Karpas-422 (cell line): Measurements from ENCODE around the gene PALD1. TPM values are rescaled to one million over a fixed set of nuclear protein-coding genes. Genes with fewer than 3 reads are reported as not detected.

Experiments used
- DNase-seq: peaks from one replicate; pipeline ENCODE4 v3.0.0-alpha.2; 2015
- H2AFZ ChIP-seq: fragments of 200-600 bp; sonication (generic); 2 replicates; pipeline ENCODE4 v1.6.1; 2014; ENCODE audit warnings: antibody characterized with exemption, low read length, mixed read lengths
- H3K27ac ChIP-seq: fragments of 200-600 bp; sonication (generic); 2 replicates; pipeline ENCODE4 v1.5.1; 2014; ENCODE audit warnings: mild to moderate bottlenecking, low read length, moderate library complexity
- H3K27me3 ChIP-seq: fragments of 200-600 bp; sonication (generic); 2 replicates; pipeline ENCODE4 v1.6.1; 2014; ENCODE audit warnings: low read length, mixed read lengths
- H3K36me3 ChIP-seq: fragments of 200-600 bp; sonication (generic); 2 replicates; pipeline ENCODE4 v1.6.1; 2014; ENCODE audit warnings: low read length, mixed read lengths; ENCODE audit not compliant: insufficient read depth
- H3K4me1 ChIP-seq: fragments of 200-600 bp; sonication (generic); 2 replicates; pipeline ENCODE4 v1.6.1; 2014; ENCODE audit warnings: mild to moderate bottlenecking, low read length, mixed read lengths
- H3K4me2 ChIP-seq: fragments of 200-600 bp; sonication (generic); 2 replicates; pipeline ENCODE4 v1.6.1; 2014; ENCODE audit warnings: low read length, low read depth, mild to moderate bottlenecking; ENCODE audit not compliant: poor library complexity, severe bottlenecking
- H3K4me3 ChIP-seq: fragments of 200-600 bp; sonication (generic); 2 replicates; pipeline ENCODE4 v1.5.1; 2014; ENCODE audit warnings: mild to moderate bottlenecking, antibody characterized with exemption, low read length, mixed read lengths
- H3K79me2 ChIP-seq: fragments of 200-600 bp; sonication (generic); 2 replicates; pipeline ENCODE4 v1.6.1; 2014; ENCODE audit warnings: mild to moderate bottlenecking, low read length, mixed read lengths
- H3K9ac ChIP-seq: fragments of 200-600 bp; sonication (generic); 2 replicates; pipeline ENCODE4 v1.6.0; 2014; ENCODE audit warnings: low read length
- H3K9me2 ChIP-seq: fragments of 200-600 bp; sonication (generic), shearing (Covaris generic); replicated peaks from 2 replicates; pipeline ENCODE4 v1.6.0; 2014; ENCODE audit warnings: mild to moderate bottlenecking, low read length, moderate library complexity; ENCODE audit not compliant: insufficient read depth
- H3K9me3 ChIP-seq: fragments of 300-700, 200-600 bp; sonication (generic); 2 replicates; pipeline ENCODE4 v1.6.1; 2014; ENCODE audit warnings: low read length, mixed read lengths
- H4K20me1 ChIP-seq: fragments of 200-600 bp; sonication (generic); 2 replicates; pipeline ENCODE4 v1.6.1; 2014; ENCODE audit warnings: mild to moderate bottlenecking, antibody characterized with exemption, low read length, low read depth; ENCODE audit not compliant: insufficient read depth
- total RNA-seq: library from RNA; depleted of rRNA; stranded (reverse); fragments of >200 nt; shearing (Covaris generic); gene quantifications from 2 replicates; pipeline ENCODE4 v1.2.3, GENCODE V29; 2014; ENCODE audit warnings: low replicate concordance

Gene PALD1
- total RNA-seq, 1 experiment from 2014 or later: 54.7 TPM

- no peak overlapping the region for H3K27ac ChIP-seq
- H2AFZ ChIP-seq: no peak overlapping the region
- no peak overlapping the region for H3K4me3 ChIP-seq
- H3K79me2 ChIP-seq: no peaks in the 10 kb centered on the region
- H3K4me2 ChIP-seq: no peak overlapping the region
- peaks cover 5% of the 10 kb centered on the region; the same call in 1 of the 2 replicates for H3K36me3 ChIP-seq
- H3K27me3 ChIP-seq: no peaks in the 10 kb centered on the region
- DNase-seq: no peak
- no peak overlapping the region for H3K9ac ChIP-seq
- peaks cover 7% of the 10 kb centered on the region; the same call in 1 of the 2 replicates for H4K20me1 ChIP-seq
- no peaks in the 10 kb centered on the region for H3K9me2 ChIP-seq
- H3K4me1 ChIP-seq: peaks cover 4% of the 10 kb centered on the region; the same call in 1 of the 2 replicates
- H3K9me3 ChIP-seq: no peaks in the 10 kb centered on the region
Measured at GRCh38 chr10:70563230-70563629, 84.7 kb downstream of the PALD1 start.

GRCh38 chr10:70564113-70564725, 85.7 kb downstream of the PALD1 start:
- H3K36me3 ChIP-seq: peaks cover 5% of the 10 kb centered on the region; the same call in 1 of the 2 replicates
- H4K20me1 ChIP-seq: peaks cover 11% of the 10 kb centered on the region; the same call in 1 of the 2 replicates
- H3K27ac ChIP-seq: no peak overlapping the region
- H3K9me3 ChIP-seq: no peaks in the 10 kb centered on the region
- H3K79me2 ChIP-seq: no peaks in the 10 kb centered on the region
- no peak overlapping the region for H3K4me3 ChIP-seq
- no peaks in the 10 kb centered on the region for H3K27me3 ChIP-seq
- DNase-seq: no peak
- H3K4me1 ChIP-seq: no peaks in the 10 kb centered on the region
- H3K9me2 ChIP-seq: no peaks in the 10 kb centered on the region
- H3K9ac ChIP-seq: no peak overlapping the region
- H2AFZ ChIP-seq: no peak overlapping the region
- no peak overlapping the region for H3K4me2 ChIP-seq

- peak; percentile 70 for DNase-seq
- no peaks in the 10 kb centered on the region for H3K9me2 ChIP-seq
- no peak overlapping the region for H2AFZ ChIP-seq
- H3K9ac ChIP-seq: no peak overlapping the region
- no peaks in the 10 kb centered on the region for H3K27me3 ChIP-seq
- H3K79me2 ChIP-seq: no peaks in the 10 kb centered on the region
- H3K4me3 ChIP-seq: no peak overlapping the region
- H3K4me2 ChIP-seq: no peak overlapping the region
- no peaks in the 10 kb centered on the region for H3K4me1 ChIP-seq
- no peaks in the 10 kb centered on the region for H3K9me3 ChIP-seq
- H4K20me1 ChIP-seq: peaks cover 11% of the 10 kb centered on the region; the same call in 1 of the 2 replicates
- H3K27ac ChIP-seq: no peak overlapping the region
- H3K36me3 ChIP-seq: peaks cover 5% of the 10 kb centered on the region; the same call in 1 of the 2 replicates
Measured at GRCh38 chr10:70564901-70565351, 86.4 kb downstream of the PALD1 start.

- Histone ChIP-seq H3K27me3 (no peaks in the 10 kb centered on the region), H3K9me2 (no peaks in the 10 kb centered on the region), H2AFZ (no peak overlapping the region), H3K36me3 (peaks cover 8% of the 10 kb centered on the region; the same call in 1 of the 2 replicates), H3K4me1 (no peaks in the 10 kb centered on the region), H3K4me2 (no peak overlapping the region), H3K4me3 (no peak overlapping the region), H3K27ac (no peak overlapping the region), H3K9me3 (no peaks in the 10 kb centered on the region), H4K20me1 (peaks cover 15% of the 10 kb centered on the region; the same call in 1 of the 2 replicates), H3K9ac (no peak overlapping the region), H3K79me2 (no peaks in the 10 kb centered on the region)
- DNase-seq: no peak
Measured at GRCh38 chr10:70565556-70566514, 87.3 kb downstream of the PALD1 start.

- Histone ChIP-seq H2AFZ (no peak overlapping the region), H3K79me2 (no peaks in the 10 kb centered on the region), H3K27me3 (no peaks in the 10 kb centered on the region), H3K36me3 (peaks cover 8% of the 10 kb centered on the region; the same call in 1 of the 2 replicates), H3K9ac (no peak overlapping the region), H3K27ac (no peak overlapping the region), H3K4me3 (no peak overlapping the region), H3K4me1 (no peaks in the 10 kb centered on the region), H3K9me3 (no peaks in the 10 kb centered on the region), H4K20me1 (peaks cover 15% of the 10 kb centered on the region; the same call in 1 of the 2 replicates), H3K9me2 (no peaks in the 10 kb centered on the region), H3K4me2 (no peak overlapping the region)
- DNase-seq: no peak
Measured at GRCh38 chr10:70566515-70567290, 88.1 kb downstream of the PALD1 start.

- Histone ChIP-seq H3K9me3 (no peaks in the 10 kb centered on the region), H3K9me2 (no peaks in the 10 kb centered on the region), H3K9ac (no peak overlapping the region), H3K27me3 (no peaks in the 10 kb centered on the region), H3K36me3 (peaks cover 8% of the 10 kb centered on the region; the same call in 1 of the 2 replicates), H4K20me1 (peaks cover 15% of the 10 kb centered on the region; the same call in 1 of the 2 replicates), H3K4me2 (no peak overlapping the region), H3K4me3 (no peak overlapping the region), H2AFZ (no peak overlapping the region), H3K79me2 (no peaks in the 10 kb centered on the region), H3K27ac (no peak overlapping the region), H3K4me1 (no peaks in the 10 kb centered on the region)
- no peak for DNase-seq
Measured at GRCh38 chr10:70567603-70568002, 89.0 kb downstream of the PALD1 start.

- Histone ChIP-seq H2AFZ (no peak overlapping the region), H3K27me3 (no peaks in the 10 kb centered on the region), H3K9me2 (no peaks in the 10 kb centered on the region), H4K20me1 (peaks cover 15% of the 10 kb centered on the region; the same call in 1 of the 2 replicates), H3K27ac (no peak overlapping the region), H3K4me1 (no peaks in the 10 kb centered on the region), H3K9ac (no peak overlapping the region), H3K79me2 (no peaks in the 10 kb centered on the region), H3K4me2 (no peak overlapping the region), H3K36me3 (peaks cover 8% of the 10 kb centered on the region; the same call in 1 of the 2 replicates), H3K4me3 (no peak overlapping the region), H3K9me3 (no peaks in the 10 kb centered on the region)
- DNase-seq: no peak
Measured at GRCh38 chr10:70568113-70568512, 89.5 kb downstream of the PALD1 start.
